ENCODE measurements around the gene LYRM1.
A peak's percentile ranks its signal among the peaks of the same experiment; 100 is the strongest.

LYRM1 gene

GRCh38 chr16:20880867-20881502 is 19.6 kb upstream of the LYRM1 start:
- no peak for FAIRE-seq
- TF ChIP-seq POLR2A (IDR thresholded peaks at IDR 0.05; ENCODE audit: low read depth, low read length): no peak
- DNase-seq (ENCODE audit: insufficient read length, low spot score): no peak

- FAIRE-seq: no peak
Measured at GRCh38 chr16:20881503-20881878, 19.1 kb upstream of the LYRM1 start.

GRCh38 chr16:20883554-20884239 is 16.9 kb upstream of the LYRM1 start:
- DNase-seq (ENCODE audit: insufficient read length, low spot score) (no peak), FAIRE-seq (no peak)
- TF ChIP-seq POLR2A (IDR thresholded peaks at IDR 0.05; ENCODE audit: low read depth, low read length): no peak

More at GRCh38 chr16:20881503-20881878, 19.1 kb upstream of the LYRM1 start:
- DNase-seq (ENCODE audit: insufficient read length, low spot score): no peak
- no peak for TF ChIP-seq POLR2A (IDR thresholded peaks at IDR 0.05; ENCODE audit: low read depth, low read length)

GRCh38 chr16:20884240-20884556 is 16.4 kb upstream of the LYRM1 start:
- no peak for TF ChIP-seq POLR2A (IDR thresholded peaks at IDR 0.05; ENCODE audit: low read depth, low read length)
- no peak for DNase-seq (ENCODE audit: insufficient read length, low spot score)
- peak; percentile 84 for FAIRE-seq

GRCh38 chr16:20886320-20886719 is 14.3 kb upstream of the LYRM1 start:
- no peak for TF ChIP-seq POLR2A (IDR thresholded peaks at IDR 0.05; ENCODE audit: low read depth, low read length)
- FAIRE-seq: no peak
- no peak for DNase-seq (ENCODE audit: insufficient read length, low spot score)

GRCh38 chr16:20887207-20887606 is 13.4 kb upstream of the LYRM1 start:
- no peak for DNase-seq (ENCODE audit: insufficient read length, low spot score)
- no peak for FAIRE-seq
- TF ChIP-seq POLR2A (IDR thresholded peaks at IDR 0.05; ENCODE audit: low read depth, low read length): no peak

- DNase-seq (ENCODE audit: insufficient read length, low spot score): no peak
- no peak for TF ChIP-seq POLR2A (IDR thresholded peaks at IDR 0.05; ENCODE audit: low read depth, low read length)
- no peak for FAIRE-seq
Measured at GRCh38 chr16:20889625-20890275, 10.8 kb upstream of the LYRM1 start.

- no peak for TF ChIP-seq POLR2A (IDR thresholded peaks at IDR 0.05; ENCODE audit: low read depth, low read length)
- DNase-seq (ENCODE audit: insufficient read length, low spot score): no peak
- no peak for FAIRE-seq
Measured at GRCh38 chr16:20894388-20894787, 6.2 kb upstream of the LYRM1 start.

GRCh38 chr16:20897253-20897897 is 3.2 kb upstream of the LYRM1 start:
- DNase-seq (ENCODE audit: insufficient read length, low spot score) (no peak), FAIRE-seq (peak; percentile 45)
- no peak for TF ChIP-seq POLR2A (IDR thresholded peaks at IDR 0.05; ENCODE audit: low read depth, low read length)

GRCh38 chr16:20897922-20898321 is 2.6 kb upstream of the LYRM1 start:
- FAIRE-seq (no peak), DNase-seq (ENCODE audit: insufficient read length, low spot score) (no peak)
- TF ChIP-seq POLR2A (IDR thresholded peaks at IDR 0.05; ENCODE audit: low read depth, low read length): no peak

- DNase-seq (ENCODE audit: insufficient read length, low spot score) (no peak), FAIRE-seq (no peak)
- no peak for TF ChIP-seq POLR2A (IDR thresholded peaks at IDR 0.05; ENCODE audit: low read depth, low read length)
Measured at GRCh38 chr16:20899071-20899470, 1.5 kb upstream of the LYRM1 start.

- no peak for TF ChIP-seq POLR2A (IDR thresholded peaks at IDR 0.05; ENCODE audit: low read depth, low read length)
- DNase-seq (ENCODE audit: insufficient read length, low spot score): no peak
- FAIRE-seq: no peak
Measured at GRCh38 chr16:20899477-20900298, 883 bp upstream of the LYRM1 start.

- DNase-seq (ENCODE audit: insufficient read length, low spot score): no peak
- FAIRE-seq: no peak
- no peak for TF ChIP-seq POLR2A (IDR thresholded peaks at IDR 0.05; ENCODE audit: low read depth, low read length)
Measured at GRCh38 chr16:20901068-20901435, 481 bp downstream of the LYRM1 start.

All from H54 (cell line).